ENCODE measurements around the gene TSPAN5.

DNA sequence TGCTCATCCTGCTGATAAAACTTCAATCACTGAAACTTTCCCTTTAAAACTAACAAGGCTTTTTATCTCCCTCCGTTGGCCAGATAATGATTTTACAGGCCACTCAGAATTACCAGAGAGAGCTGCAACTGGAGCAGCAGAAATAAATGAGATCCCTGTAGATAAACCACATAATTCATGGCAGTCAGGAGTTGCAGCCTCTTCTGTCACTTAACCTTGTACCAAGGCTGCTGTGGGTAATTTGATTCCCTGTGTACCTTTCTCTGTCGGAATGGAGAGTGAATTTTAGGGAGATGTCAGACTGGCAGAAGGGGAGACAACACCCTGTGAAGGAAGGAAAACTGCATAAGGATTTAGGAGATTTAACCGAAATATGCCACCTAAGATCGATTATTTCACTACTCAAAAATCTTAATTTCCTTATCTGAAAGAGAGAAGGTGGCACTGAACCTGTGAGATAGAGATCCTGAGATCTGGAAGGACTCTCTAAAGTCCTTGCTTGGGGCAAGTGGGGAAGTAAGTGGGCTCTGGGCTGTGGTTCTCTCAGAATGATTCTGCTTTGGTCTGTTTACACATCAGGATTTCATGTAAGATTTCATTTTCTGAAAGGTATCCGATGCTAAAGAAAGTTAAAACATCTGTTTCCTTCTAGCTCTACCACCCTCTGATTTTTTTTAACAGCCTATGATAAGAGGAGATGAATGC is 14.3 kb upstream of the TSPAN5 start:
- TF ChIP-seq POLR2A (IDR thresholded peaks at IDR 0.05): no peak
- TF ChIP-seq, protein P1, sequence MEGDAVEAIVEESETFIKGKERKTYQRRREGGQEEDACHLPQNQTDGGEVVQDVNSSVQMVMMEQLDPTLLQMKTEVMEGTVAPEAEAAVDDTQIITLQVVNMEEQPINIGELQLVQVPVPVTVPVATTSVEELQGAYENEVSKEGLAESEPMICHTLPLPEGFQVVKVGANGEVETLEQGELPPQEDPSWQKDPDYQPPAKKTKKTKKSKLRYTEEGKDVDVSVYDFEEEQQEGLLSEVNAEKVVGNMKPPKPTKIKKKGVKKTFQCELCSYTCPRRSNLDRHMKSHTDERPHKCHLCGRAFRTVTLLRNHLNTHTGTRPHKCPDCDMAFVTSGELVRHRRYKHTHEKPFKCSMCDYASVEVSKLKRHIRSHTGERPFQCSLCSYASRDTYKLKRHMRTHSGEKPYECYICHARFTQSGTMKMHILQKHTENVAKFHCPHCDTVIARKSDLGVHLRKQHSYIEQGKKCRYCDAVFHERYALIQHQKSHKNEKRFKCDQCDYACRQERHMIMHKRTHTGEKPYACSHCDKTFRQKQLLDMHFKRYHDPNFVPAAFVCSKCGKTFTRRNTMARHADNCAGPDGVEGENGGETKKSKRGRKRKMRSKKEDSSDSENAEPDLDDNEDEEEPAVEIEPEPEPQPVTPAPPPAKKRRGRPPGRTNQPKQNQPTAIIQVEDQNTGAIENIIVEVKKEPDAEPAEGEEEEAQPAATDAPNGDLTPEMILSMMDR (IDR thresholded peaks at IDR 0.05): no peak
- TF ChIP-seq POLR2AphosphoS5 (IDR thresholded peaks at IDR 0.05): no peak
- TF ChIP-seq EP300 (IDR thresholded peaks at IDR 0.05): no peak

Data from stomach (tissue), 4 donors.